GM23338 (cell line): Measurements from ENCODE around the gene SHB. TPM values are rescaled to one million over a fixed set of nuclear protein-coding genes. Genes with fewer than 3 reads are reported as not detected.

Experiments used
- ATAC-seq: fragments of 200-7000 bp; cut with Tn5 transposase; 3 replicates; pipeline ENCODE4 v1.9.1; 2020
- DNase-seq: peaks from one replicate; pipeline ENCODE4 v3.0.0-alpha.2; 2015; ENCODE audit warnings: low spot score
- H2AFZ ChIP-seq: fragments of 200-600 bp; sonication (generic); 2 replicates; pipeline ENCODE4 v1.8.0; 2016; ENCODE audit warnings: antibody characterized with exemption, mild to moderate bottlenecking, moderate library complexity
- H3F3A ChIP-seq: fragments of 200-600 bp; sonication (generic); replicated peaks from 2 replicates; pipeline ENCODE4 v1.8.0; 2017; ENCODE audit warnings: antibody characterized with exemption, mixed run types, low read depth
- H3K27ac ChIP-seq: fragments of 200-600 bp; sonication (generic); 2 replicates; pipeline ENCODE4 v1.6.1; 2016; ENCODE audit warnings: low read depth
- H3K27me3 ChIP-seq: fragments of 200-600 bp; sonication (generic); 2 replicates; pipeline ENCODE4 v1.8.0; 2016; ENCODE audit warnings: mild to moderate bottlenecking, mixed run types, moderate library complexity; ENCODE audit not compliant: insufficient read depth
- H3K36me3 ChIP-seq: fragments of 200-600 bp; sonication (generic); 2 replicates; pipeline ENCODE4 v1.8.0; 2016; ENCODE audit warnings: mild to moderate bottlenecking; ENCODE audit not compliant: insufficient read depth
- H3K4me1 ChIP-seq: fragments of 200-600 bp; sonication (generic); 2 replicates; pipeline ENCODE4 v1.8.0; 2016; ENCODE audit warnings: mild to moderate bottlenecking, moderate library complexity; ENCODE audit not compliant: insufficient read depth
- H3K4me2 ChIP-seq: fragments of 200-600 bp; sonication (generic); 2 replicates; pipeline ENCODE4 v1.7.1; 2017; ENCODE audit warnings: mixed run types
- H3K4me3 ChIP-seq: fragments of 200-600 bp; sonication (generic); 2 replicates; pipeline ENCODE4 v1.6.1; 2016; ENCODE audit warnings: mixed run types
- H3K79me2 ChIP-seq: fragments of 200-600 bp; sonication (generic); replicated peaks from 2 replicates; pipeline ENCODE4 v1.8.0; 2017; ENCODE audit warnings: mild to moderate bottlenecking; ENCODE audit not compliant: insufficient read depth
- H3K9me2 ChIP-seq: fragments of 200-600 bp; sonication (generic); 2 replicates; pipeline ENCODE4 v1.8.0; 2017; ENCODE audit not compliant: insufficient read depth
- H4K20me1 ChIP-seq: fragments of 200-600 bp; sonication (generic); replicated peaks from 2 replicates; pipeline ENCODE4 v1.8.0; 2017; ENCODE audit warnings: mild to moderate bottlenecking; ENCODE audit not compliant: insufficient read depth
- H3K27ac Mint-ChIP-seq: 2 replicates; pipeline ENCODE4 v1.8.0; 2020; ENCODE audit warnings: inconsistent platforms, mild to moderate bottlenecking, moderate library complexity, mixed read lengths
- H3K27me3 Mint-ChIP-seq: 3 replicates; pipeline ENCODE4 v1.8.0; 2022; ENCODE audit warnings: low read depth, mild to moderate bottlenecking, moderate library complexity, mixed read lengths, inconsistent platforms; ENCODE audit not compliant: insufficient read depth, poor library complexity
- H3K36me3 Mint-ChIP-seq: 3 replicates; pipeline ENCODE4 v1.8.0; 2021; ENCODE audit warnings: low read depth, mild to moderate bottlenecking, inconsistent platforms, moderate library complexity, mixed read lengths
- H3K4me1 Mint-ChIP-seq: 3 replicates; pipeline ENCODE4 v1.8.0; 2020; ENCODE audit warnings: mild to moderate bottlenecking, inconsistent platforms, mixed read lengths
- H3K4me3 Mint-ChIP-seq: 3 replicates; pipeline ENCODE4 v1.8.0; 2021; ENCODE audit warnings: moderate library complexity, mild to moderate bottlenecking, inconsistent platforms, mixed read lengths
- H3K9me3 Mint-ChIP-seq: 3 replicates; pipeline ENCODE4 v1.8.0; 2020; ENCODE audit warnings: moderate library complexity, mild to moderate bottlenecking, inconsistent platforms, mixed read lengths
- CREB1 ChIP-seq: fragments of 250-450 bp; sonication (Bioruptor Pico); IDR thresholded peaks from 2 replicates; pipeline ENCODE4 v1.5.0; 2020; ENCODE audit warnings: low read depth, mild to moderate bottlenecking, moderate library complexity
- EZH2phosphoT487 ChIP-seq: fragments of 200-600 bp; sonication (generic); IDR thresholded peaks from one replicate; pipeline ENCODE4 v1.8.1; 2018; ENCODE audit warnings: antibody characterized with exemption; ENCODE audit not compliant: unreplicated experiment
- POLR2AphosphoS5 ChIP-seq: IDR thresholded peaks from 2 replicates; pipeline ENCODE4 v1.6.1; 2016; ENCODE audit warnings: antibody characterized with exemption, low read depth
- REST ChIP-seq: IDR thresholded peaks from one replicate; pipeline ENCODE4 v1.6.1; 2018; ENCODE audit warnings: antibody characterized with exemption; ENCODE audit not compliant: unreplicated experiment
- STAT1 ChIP-seq: IDR thresholded peaks from one replicate; pipeline ENCODE4 v1.6.1; 2016; ENCODE audit warnings: antibody characterized with exemption; ENCODE audit not compliant: unreplicated experiment
- ZNF114 ChIP-seq: fragments of 250-450 bp; sonication (Bioruptor Pico); IDR thresholded peaks from 2 replicates; pipeline ENCODE4 v1.5.0; 2020; ENCODE audit warnings: mild to moderate bottlenecking, moderate library complexity
- ZNF331 ChIP-seq: fragments of 250-450 bp; sonication (Bioruptor Pico); IDR thresholded peaks from 2 replicates; pipeline ENCODE4 v1.5.0; 2020; ENCODE audit warnings: low read depth, mild to moderate bottlenecking, moderate library complexity
- long read RNA-seq: library from polyadenylated mRNA; unstranded; transcript quantifications from one replicate; pipeline ENCODE4 v2.0.0, GENCODE V29; 2020; ENCODE audit not compliant: unreplicated experiment
- polyA plus RNA-seq: library from polyadenylated mRNA; unstranded; fragments of >200 nt; fragmentation: Nextera tagmentation; extraction: Ambion mirVana; gene quantifications from 2 replicates; pipeline ENCODE4 v1.2.1, GENCODE V29; 2016
- total RNA-seq: library from RNA; depleted of rRNA; stranded (reverse); fragments of >200 nt; shearing (Covaris generic); gene quantifications from 2 replicates; pipeline ENCODE4 v1.2.3, GENCODE V29; 2014; rRNA removed
- TF ChIP-seq, protein P1 (sequence below): IDR thresholded peaks from 2 replicates; pipeline ENCODE4 v1.6.1; 2016; ENCODE audit warnings: antibody characterized with exemption
- TF ChIP-seq, protein P2 (sequence below): fragments of 250-450 bp; sonication (Bioruptor Pico); IDR thresholded peaks from 2 replicates; pipeline ENCODE4 v1.5.0; 2020; ENCODE audit warnings: mild to moderate bottlenecking, moderate library complexity
- TF ChIP-seq, protein P3 (sequence below), 2 experiments: fragments of 200-600 bp in 1 of 2; sonication (generic) in 1 of 2; conservative IDR thresholded peaks; 2 replicates each; pipeline versions ENCODE4 v1.5.1 to v1.6.1; 2016 to 2017; ENCODE audit warnings: antibody characterized with exemption in 2 of 2, low read depth in 2 of 2, mild to moderate bottlenecking in 2 of 2, moderate library complexity in 1 of 2

SHB gene, protein sequence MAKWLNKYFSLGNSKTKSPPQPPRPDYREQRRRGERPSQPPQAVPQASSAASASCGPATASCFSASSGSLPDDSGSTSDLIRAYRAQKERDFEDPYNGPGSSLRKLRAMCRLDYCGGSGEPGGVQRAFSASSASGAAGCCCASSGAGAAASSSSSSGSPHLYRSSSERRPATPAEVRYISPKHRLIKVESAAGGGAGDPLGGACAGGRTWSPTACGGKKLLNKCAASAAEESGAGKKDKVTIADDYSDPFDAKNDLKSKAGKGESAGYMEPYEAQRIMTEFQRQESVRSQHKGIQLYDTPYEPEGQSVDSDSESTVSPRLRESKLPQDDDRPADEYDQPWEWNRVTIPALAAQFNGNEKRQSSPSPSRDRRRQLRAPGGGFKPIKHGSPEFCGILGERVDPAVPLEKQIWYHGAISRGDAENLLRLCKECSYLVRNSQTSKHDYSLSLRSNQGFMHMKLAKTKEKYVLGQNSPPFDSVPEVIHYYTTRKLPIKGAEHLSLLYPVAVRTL
- total RNA-seq (8.4 and 14.0 TPM in 2 replicates), polyA plus RNA-seq (1.5 and 1.7 TPM in 2 replicates)
- long read RNA-seq: 0 reads

- Mint-ChIP-seq H3K36me3 (no peaks in the 10 kb centered on the region; the same call in 2 of the 3 replicates), H3K4me1 (peaks cover 31% of the 10 kb centered on the region), H3K9me3 (no peaks in the 10 kb centered on the region; the same call in 2 of the 3 replicates), H3K4me3 (peak within 1 kb of the TSS; percentile 83), H3K27ac (peak within 1 kb of the TSS; percentile 45; the same call in 1 of the 2 replicates), H3K27me3 (peaks cover 20% of the 10 kb centered on the region)
- Histone ChIP-seq H2AFZ (peak within 1 kb of the TSS; percentile 83; the same call in 1 of the 2 replicates), H3K27ac (peak within 1 kb of the TSS; percentile 42; the same call in 1 of the 2 replicates), H3F3A (no peaks in the 10 kb centered on the region), H3K4me1 (peaks cover 25% of the 10 kb centered on the region), H3K4me2 (peak within 1 kb of the TSS; percentile 93), H4K20me1 (peaks cover 20% of the 10 kb centered on the region), H3K9me2 (no peaks in the 10 kb centered on the region), H3K4me3 (peak within 1 kb of the TSS; percentile 72), H3K27me3 (peaks cover 30% of the 10 kb centered on the region), H3K79me2 (peaks cover 30% of the 10 kb centered on the region), H3K36me3 (no peaks in the 10 kb centered on the region)
- TF ChIP-seq ZNF114 (CRISPR knock-in tag): no peak
- no peak for TF ChIP-seq REST
- TF ChIP-seq, protein P1, sequence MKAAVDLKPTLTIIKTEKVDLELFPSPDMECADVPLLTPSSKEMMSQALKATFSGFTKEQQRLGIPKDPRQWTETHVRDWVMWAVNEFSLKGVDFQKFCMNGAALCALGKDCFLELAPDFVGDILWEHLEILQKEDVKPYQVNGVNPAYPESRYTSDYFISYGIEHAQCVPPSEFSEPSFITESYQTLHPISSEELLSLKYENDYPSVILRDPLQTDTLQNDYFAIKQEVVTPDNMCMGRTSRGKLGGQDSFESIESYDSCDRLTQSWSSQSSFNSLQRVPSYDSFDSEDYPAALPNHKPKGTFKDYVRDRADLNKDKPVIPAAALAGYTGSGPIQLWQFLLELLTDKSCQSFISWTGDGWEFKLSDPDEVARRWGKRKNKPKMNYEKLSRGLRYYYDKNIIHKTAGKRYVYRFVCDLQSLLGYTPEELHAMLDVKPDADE: no peak
- TF ChIP-seq POLR2AphosphoS5: peak; percentile 37
- TF ChIP-seq, protein P2, sequence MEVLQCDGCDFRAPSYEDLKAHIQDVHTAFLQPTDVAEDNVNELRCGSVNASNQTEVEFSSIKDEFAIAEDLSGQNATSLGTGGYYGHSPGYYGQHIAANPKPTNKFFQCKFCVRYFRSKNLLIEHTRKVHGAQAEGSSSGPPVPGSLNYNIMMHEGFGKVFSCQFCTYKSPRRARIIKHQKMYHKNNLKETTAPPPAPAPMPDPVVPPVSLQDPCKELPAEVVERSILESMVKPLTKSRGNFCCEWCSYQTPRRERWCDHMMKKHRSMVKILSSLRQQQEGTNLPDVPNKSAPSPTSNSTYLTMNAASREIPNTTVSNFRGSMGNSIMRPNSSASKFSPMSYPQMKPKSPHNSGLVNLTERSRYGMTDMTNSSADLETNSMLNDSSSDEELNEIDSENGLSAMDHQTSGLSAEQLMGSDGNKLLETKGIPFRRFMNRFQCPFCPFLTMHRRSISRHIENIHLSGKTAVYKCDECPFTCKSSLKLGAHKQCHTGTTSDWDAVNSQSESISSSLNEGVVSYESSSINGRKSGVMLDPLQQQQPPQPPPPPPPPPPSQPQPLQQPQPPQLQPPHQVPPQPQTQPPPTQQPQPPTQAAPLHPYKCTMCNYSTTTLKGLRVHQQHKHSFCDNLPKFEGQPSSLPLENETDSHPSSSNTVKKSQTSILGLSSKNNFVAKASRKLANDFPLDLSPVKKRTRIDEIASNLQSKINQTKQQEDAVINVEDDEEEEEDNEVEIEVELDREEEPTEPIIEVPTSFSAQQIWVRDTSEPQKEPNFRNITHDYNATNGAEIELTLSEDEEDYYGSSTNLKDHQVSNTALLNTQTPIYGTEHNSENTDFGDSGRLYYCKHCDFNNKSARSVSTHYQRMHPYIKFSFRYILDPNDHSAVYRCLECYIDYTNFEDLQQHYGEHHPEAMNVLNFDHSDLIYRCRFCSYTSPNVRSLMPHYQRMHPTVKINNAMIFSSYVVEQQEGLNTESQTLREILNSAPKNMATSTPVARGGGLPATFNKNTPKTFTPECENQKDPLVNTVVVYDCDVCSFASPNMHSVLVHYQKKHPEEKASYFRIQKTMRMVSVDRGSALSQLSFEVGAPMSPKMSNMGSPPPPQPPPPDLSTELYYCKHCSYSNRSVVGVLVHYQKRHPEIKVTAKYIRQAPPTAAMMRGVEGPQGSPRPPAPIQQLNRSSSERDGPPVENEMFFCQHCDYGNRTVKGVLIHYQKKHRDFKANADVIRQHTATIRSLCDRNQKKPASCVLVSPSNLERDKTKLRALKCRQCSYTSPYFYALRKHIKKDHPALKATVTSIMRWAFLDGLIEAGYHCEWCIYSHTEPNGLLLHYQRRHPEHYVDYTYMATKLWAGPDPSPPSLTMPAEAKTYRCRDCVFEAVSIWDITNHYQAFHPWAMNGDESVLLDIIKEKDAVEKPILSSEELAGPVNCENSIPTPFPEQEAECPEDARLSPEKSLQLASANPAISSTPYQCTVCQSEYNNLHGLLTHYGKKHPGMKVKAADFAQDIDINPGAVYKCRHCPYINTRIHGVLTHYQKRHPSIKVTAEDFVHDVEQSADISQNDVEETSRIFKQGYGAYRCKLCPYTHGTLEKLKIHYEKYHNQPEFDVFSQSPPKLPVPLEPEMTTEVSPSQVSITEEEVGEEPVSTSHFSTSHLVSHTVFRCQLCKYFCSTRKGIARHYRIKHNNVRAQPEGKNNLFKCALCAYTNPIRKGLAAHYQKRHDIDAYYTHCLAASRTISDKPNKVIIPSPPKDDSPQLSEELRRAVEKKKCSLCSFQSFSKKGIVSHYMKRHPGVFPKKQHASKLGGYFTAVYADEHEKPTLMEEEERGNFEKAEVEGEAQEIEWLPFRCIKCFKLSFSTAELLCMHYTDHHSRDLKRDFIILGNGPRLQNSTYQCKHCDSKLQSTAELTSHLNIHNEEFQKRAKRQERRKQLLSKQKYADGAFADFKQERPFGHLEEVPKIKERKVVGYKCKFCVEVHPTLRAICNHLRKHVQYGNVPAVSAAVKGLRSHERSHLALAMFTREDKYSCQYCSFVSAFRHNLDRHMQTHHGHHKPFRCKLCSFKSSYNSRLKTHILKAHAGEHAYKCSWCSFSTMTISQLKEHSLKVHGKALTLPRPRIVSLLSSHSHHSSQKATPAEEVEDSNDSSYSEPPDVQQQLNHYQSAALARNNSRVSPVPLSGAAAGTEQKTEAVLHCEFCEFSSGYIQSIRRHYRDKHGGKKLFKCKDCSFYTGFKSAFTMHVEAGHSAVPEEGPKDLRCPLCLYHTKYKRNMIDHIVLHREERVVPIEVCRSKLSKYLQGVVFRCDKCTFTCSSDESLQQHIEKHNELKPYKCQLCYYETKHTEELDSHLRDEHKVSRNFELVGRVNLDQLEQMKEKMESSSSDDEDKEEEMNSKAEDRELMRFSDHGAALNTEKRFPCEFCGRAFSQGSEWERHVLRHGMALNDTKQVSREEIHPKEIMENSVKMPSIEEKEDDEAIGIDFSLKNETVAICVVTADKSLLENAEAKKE (CRISPR knock-in tag): no peak
- TF ChIP-seq CREB1: no peak
- TF ChIP-seq ZNF331 (CRISPR knock-in tag): no peak
- TF ChIP-seq, protein P3, sequence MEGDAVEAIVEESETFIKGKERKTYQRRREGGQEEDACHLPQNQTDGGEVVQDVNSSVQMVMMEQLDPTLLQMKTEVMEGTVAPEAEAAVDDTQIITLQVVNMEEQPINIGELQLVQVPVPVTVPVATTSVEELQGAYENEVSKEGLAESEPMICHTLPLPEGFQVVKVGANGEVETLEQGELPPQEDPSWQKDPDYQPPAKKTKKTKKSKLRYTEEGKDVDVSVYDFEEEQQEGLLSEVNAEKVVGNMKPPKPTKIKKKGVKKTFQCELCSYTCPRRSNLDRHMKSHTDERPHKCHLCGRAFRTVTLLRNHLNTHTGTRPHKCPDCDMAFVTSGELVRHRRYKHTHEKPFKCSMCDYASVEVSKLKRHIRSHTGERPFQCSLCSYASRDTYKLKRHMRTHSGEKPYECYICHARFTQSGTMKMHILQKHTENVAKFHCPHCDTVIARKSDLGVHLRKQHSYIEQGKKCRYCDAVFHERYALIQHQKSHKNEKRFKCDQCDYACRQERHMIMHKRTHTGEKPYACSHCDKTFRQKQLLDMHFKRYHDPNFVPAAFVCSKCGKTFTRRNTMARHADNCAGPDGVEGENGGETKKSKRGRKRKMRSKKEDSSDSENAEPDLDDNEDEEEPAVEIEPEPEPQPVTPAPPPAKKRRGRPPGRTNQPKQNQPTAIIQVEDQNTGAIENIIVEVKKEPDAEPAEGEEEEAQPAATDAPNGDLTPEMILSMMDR (conservative IDR thresholded peaks at IDR 0.05; ENCODE audit: low read depth in 2 of 2): peak; percentile 14 to 42; a peak in 3 of 4 replicates
- TF ChIP-seq STAT1: no peak
- no peak for TF ChIP-seq EZH2phosphoT487
- DNase-seq (peak; percentile 79), ATAC-seq (peak; percentile 39)
These were observed at the start of gene SHB for GRCh38 chr9:38068701-38069628. TSS of gene SHB (minus strand) at chr9:38069227. CDS start at chr9:38068645, 582 bp downstream.
